Erythroblast (primary cell): ENCODE data around the gene KLHL29.

ENCODE experiments used
- GATA1 ChIP-seq: IDR thresholded peaks from 2 replicates; pipeline ENCODE4 v1.6.1; 2011; ENCODE audit warnings: low read depth, mild to moderate bottlenecking, control low read depth, low read length, moderate library complexity
- POLR2A ChIP-seq: IDR thresholded peaks from 2 replicates; pipeline ENCODE4 v1.6.1; 2011; ENCODE audit warnings: mild to moderate bottlenecking, low read length

DNA sequence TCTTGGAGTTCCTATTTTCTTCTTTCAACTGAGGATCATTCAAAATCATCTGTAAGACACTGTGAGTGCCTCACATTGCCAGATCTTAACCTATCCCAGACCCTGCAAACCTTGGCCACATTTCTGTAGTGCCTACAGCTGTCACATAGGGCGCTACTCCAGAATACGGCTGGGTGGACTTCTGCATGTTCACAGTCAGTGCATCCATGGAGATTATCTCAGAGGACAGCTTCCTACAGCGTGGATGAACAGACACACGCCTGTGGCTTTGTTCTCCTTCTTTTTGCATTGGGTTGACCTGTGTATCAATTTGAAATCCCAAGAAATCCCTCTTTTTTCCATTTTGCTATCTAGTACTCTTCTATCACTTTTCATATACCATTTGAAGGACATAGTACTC is 1.9 kb upstream of the KLHL29 start:
- TF ChIP-seq GATA1 (no peak), POLR2A (no peak)
